ENCODE measurements around the gene LILRB4.
"Not testable (repeated sequence)": the region's sequence is repeated elsewhere in the genome, so short reads cannot be mapped to it uniquely, and the experiment has no call there.

The LILRB4 gene

DNA sequence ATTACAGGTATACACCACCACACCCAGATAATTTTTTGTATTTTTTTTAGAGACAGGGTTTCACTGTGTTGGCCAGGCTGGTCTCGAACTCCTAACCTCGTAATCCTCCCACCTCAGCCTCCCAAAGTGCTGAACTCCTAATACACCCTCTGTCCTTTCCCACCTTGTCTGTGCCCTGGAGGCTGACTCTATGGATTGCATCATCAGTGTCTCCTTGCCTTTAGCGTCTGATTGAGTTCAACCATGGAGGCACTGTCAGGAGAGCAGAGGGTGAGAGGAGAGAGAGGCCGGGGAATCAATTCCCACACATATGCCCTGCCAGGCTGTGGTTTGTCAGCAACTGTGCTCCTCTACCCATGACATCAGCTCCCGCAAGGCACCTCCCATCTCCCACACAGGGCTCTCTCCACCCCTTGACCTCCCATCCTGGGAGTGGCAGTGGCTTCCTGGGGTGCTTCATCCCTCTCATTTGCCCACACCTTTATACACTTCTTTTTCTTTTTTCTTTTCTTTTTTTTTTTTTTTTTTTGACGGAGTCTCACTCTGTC is 12.6 kb upstream of the LILRB4 start:
- DNase-seq: no peak

DNA sequence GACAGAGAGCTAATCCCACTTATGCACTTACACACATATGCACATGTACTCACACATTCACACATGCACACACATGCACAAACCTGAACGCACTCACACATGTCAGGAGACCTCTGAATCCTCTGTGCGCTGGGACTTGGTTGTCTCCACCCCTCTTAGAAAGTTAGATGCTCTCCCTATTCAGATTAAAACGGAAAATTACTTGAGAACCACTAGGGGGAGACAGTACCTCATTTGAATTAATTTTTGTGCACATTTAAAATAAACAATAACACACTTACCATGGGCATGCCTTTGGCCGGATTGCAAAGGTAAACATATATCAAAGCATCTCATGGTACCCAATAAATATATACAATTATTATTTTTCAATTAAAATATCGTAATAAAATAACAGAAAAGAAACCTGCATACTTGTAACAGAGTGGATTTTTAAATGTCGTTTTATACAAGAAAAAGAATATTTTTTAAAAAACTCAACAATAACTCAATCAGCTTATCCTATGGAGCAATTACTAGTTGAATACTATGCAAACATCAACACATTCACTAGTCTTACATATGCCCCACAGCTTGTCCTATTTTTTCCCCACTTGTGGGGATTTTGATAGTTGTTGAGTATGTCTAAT is 9.5 kb upstream of the LILRB4 start:
- peak; percentile 12 for DNase-seq

DNA sequence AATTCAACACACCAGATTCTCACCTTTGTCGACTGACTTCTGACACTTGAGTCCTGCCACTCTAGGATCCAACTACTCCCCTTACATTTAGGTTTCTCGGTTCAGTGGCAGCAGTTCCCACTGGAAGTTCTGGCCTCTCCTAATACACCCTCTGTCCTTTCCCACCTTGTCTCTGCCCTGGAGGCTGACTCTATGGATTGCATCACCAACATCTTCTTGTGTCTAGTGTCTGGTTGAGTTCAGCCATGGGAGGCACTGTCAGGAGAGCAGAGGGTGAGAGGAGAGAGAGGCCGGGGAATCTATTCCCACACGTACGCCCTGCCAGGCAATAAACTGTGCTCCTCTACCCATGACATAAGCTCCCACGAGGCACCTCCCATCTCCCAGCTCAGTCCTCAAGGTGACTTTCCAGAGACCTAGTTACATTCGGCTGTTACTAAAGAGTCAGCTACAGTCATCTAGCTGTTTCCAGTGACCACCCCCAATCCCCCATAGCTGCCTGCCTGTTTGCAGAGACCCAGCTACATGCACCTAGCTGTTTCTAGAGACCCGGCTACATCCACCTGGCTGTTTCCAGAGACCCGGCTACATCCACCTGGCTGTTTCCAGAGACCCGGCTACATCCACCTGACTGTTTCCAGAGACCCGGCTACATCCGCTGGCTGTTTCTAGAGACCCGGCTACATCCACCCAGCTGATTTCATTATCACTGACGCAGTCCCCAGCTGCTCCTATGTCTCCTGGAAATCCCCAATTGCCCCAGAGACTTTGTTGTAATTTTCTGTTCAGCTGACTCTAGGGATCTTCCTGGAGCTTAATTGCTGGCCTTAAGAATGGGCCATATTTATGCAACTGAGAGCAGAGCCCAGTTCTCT is 8.1 kb upstream of the LILRB4 start:
- DNase-seq: no peak

DNA sequence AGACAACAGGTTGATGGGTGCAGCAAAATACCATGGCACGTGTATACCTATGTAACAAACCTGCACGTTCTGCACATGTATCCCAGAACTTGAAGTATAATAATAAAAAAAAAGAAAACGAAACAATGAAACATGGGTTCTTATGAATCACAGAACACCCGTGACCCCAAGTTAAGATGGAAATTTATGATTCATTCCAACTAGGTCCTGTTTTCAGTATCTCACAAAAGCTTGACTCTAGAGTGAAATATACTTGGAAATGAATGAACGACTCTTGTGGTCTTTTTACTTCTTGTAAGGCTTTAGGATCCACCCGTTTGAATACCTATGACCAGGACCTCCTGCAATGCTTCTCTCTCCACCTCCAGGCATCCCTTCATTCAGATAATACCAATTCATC is 3.5 kb upstream of the LILRB4 start:
- DNase-seq: no peak

DNA sequence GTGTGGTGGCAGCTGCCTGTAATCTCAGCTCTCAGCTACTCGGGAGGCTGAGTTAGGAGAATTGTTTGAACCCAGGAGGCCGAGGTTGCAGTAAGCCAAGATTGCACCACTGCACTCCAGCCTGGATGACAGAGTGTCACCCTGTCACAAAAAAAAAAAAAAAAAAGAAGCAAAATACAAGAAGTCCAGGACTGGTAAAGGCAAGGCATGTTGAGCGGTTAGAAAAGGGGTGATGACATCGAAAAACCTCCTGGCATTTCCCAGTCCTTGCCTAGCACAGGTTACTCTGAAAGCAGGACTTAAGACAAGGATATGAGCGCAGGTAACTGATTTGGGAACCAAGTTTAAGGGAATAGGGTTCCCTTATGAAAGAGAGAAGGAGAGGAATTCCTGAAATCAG is 2.5 kb upstream of the LILRB4 start:
- DNase-seq: no peak

DNA sequence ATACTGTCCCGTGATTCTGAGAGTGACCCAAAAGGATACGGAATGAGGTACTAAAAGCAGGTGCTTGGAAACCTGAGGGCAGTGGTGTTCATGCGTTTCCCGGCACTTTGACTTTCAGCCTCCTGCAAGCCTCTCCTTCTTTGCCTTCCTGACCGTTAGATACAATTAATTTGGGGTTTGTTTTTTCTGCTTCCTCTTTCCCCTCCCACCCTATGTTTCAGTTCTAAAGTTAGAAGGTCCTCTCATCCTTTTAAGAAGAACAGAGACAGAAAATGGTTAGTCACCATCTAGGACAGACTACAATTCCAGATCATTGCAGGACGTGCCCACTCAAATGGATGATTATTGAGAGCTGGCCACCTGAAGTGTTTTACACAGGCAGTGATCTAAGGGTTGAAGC is 1.8 kb upstream of the LILRB4 start:
- DNase-seq: no peak

DNA sequence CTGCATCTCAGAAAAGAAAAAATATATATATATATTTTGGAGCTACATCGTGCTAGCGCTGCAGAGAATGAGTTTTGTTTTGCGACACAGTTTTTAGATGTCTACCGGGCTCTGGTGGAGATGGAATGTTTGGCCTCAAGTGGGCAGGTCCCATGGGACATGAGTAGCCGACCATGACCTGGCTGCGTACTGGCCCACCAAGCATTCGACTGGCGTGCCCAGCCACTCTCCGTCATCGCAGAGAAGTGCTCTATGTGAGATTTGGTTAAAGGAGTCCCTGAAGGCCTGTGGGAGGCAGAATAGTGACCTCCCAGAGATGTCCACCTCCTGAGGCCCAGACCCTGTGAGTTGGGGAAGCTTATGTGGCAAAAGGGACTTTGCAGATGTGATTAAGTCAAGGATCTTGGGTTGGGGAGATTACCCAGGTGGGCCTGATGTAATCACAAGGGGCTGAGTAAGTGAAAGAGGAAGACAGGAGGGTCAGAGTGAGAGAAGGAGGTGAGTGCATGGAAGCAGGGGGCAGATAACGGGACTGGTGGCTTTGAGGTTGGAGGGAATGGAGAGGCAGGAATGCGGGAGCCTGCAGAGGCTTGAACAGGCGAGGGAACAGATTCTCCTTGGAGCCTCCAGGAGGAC is 821 bp upstream of the LILRB4 start:
- DNase-seq: no peak

DNA sequence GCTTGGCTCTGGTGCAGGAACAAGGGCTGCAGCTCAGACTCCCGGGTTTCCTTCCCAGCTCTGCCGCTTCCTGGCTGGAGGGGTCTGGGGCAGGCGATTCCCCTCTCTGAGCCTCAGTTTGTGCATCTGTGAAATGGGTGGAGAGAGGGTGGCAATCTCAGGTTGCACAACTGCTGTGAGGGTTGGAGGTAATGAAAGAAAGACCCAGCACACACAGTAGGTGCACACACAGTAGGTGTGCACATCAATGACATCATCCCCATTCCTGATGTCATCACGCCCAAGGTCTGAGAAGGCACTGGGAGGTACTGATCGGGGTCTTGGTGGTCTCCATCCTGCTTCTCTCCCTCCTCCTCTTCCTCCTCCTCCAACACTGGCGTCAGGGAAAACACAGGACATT is 2.7 kb downstream of the LILRB4 start:
- DNase-seq: no peak

DNA sequence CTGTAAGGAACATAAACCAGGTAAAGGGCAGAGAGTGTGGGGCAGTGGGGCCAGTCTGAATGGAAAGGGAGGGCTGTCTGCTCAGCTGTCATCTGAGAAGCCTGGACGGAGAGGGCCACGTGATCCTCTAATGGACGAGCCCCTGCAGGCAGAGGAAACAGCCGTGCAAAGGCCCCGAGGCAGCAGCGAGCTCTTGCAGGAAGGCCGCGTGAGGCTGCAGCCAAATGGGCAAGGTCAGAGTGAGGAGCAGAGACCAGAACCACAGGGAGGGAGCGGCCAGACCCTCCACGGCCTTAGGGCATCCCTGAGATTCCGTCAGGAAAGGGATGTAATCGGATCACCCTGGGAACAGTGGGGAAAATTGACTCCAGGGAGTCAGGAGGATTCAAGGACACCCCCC is 4.4 kb downstream of the LILRB4 start:
- DNase-seq: no peak

DNA sequence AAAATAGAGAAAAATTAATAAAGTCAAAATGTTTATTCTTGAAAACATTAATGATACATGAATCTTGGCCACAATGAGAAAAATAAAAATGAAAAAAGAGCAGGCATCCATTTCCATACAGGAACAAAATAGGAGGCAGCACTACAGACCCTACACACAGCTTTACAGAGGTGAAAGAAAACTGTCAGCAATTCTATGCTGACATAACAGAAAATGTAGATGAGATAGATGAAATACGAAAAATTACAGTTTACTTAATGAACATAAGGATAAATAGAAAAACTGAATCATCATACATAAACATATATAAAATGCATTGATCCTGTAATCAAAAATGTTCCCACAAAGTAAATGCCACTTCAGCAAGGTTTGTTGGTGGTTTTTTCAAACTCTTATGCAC is 5.6 kb downstream of the LILRB4 start:
- DNase-seq: no peak

DNA sequence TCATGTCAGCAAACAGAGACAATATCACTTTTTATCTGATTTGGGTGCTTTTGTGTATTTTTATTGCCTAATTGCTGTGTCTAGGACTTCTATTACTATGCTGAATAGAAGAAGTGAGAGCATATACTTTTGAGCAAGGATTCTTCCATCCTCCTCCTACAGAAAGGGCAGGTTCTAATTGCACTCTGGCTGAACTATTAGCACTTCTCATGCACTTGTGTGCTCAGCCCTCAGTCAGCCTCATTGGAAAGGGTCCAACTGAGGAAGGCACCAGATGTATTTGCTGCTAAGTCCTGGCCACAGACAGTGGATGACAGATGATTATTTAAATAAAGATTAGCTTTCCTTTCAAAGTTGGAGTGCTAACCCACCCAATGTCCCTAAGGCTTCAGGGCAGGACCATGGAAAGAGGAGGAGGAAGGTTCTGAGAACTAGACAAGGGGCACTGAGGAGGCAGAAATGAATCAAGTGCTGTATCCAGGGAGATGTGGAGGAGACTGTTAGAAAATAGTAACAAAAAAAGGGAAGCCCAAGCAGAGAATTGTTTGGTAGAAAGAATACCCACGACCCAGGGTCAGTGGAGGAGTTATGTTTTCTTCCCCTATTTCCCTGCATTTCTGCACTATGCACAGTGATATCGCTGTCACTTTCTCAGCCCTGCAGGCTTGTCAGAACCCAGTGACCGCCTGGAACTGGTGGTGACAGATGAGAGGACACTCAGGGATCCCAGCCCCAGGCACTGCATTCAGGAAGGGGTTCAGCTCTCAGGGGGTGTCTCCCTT is 8.0 kb downstream of the LILRB4 start:
- DNase-seq: no peak

DNA sequence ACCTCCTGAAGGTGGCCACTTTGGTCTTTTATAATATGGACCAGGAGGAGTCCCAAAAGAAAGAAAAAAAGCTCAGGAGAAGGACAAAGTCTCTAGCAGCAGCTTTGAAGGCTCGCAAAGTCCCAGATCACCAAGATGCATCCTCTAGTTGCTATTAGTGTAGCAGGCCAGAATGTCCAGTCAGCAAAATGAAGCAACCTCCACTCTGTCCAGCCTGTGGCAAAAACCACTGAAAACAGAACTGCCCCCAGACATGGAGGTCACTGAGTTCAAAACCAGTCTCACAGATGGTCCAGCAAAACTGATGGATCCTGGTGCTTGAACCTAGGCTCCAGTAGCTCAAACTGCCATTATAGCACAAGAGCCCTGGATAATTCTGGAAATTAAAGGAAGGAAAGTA is 10.4 kb downstream of the LILRB4 start:
- DNase-seq: no peak

DNA sequence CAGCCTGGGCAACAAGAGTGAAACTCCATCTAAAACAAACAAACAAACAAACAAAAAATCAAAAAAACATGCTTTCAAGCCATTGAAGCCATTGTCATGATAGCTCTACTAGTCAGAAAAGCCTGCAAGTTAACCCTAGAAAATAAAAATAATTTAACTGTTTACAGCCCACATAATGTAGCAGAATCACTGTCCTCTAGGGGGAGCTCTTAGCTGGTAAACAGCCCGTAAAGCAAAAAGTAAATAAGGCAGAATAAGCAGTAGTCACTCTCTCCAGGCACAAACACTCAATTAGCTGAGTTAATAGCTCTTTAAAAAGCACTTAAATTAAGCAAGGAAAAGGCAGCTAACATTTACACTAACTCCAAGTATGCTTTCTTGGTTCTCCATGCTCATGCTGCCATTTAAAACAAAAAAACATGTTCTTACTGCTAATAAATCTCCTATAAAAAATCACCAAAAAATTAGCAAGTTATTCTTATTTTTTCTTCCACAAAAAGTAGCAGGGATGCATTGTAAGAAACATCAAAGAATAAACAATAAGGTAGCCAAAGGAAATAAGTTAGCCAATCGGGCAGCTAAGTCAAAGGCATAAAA is 11.3 kb downstream of the LILRB4 start:
- DNase-seq: peak; percentile 58

DNA sequence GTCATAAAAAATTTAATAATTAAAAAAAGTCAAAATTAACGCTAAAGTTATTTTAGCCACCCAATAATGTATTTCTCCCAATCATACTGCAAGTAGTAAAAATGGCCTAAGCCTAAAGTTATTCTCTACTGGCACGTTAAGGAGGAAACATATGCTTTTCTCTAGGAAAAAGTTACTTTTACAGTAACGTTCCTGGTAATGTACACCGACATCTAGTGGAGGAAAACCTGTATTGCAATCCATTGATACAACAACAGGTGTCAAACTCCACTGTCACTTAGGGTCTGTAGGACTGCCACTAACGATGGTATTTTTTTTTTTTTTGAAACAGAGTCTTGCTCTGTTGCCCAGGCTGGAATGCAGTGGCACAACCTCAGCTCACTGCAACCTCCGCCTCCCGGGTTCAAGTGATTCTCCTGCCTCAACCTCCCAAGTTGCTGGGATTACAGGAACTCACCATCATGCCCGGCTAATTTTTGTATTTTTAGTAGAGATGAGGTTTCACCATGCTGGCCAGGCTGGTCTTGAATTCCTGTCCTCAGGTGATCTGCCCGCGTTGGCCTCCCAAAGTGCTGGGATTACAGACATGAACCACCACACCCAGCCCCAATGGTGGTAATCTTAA is 13.5 kb downstream of the LILRB4 start:
- DNase-seq: peak; percentile 3

DNA sequence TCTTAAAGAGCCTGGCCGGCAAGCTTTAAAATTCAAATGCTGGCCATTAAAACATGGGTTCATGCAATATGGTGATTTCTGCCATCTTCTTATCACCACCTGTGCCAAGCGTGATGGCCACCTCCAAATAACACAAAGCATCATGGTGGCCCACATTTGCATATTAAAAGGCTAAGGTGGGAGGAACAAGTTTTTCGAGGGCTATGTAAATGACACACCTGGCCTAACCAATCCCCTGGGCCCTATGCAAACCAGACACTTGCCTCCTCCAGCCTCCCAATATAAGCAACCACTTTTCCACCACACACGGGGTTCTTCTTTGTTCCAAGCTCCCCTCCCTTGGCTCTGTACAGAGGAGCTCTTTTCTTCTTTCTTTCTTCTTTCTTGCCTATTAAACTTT is 14.4 kb downstream of the LILRB4 start:
- DNase-seq: no peak

DNA sequence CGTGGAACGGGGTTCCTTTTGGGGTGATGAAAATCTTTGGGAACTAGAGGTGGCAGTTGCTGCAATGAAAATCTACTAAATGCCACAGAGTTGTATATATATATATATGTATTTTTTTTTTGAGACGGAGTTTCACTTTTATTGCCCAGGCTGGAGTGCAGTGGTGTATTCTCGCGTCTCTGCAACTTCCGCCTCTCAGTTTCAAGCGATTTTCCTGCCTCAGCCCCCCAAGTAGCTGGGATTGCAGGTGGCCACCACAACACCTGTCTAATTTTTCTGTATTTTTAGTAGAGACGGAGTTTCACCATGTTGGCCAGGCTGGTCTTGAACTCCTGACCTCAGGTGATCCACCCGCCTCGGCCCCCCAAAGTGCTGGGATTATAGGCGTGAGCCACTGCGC is 18.8 kb downstream of the LILRB4 start:
- DNase-seq: not testable (repeated sequence)

DNA sequence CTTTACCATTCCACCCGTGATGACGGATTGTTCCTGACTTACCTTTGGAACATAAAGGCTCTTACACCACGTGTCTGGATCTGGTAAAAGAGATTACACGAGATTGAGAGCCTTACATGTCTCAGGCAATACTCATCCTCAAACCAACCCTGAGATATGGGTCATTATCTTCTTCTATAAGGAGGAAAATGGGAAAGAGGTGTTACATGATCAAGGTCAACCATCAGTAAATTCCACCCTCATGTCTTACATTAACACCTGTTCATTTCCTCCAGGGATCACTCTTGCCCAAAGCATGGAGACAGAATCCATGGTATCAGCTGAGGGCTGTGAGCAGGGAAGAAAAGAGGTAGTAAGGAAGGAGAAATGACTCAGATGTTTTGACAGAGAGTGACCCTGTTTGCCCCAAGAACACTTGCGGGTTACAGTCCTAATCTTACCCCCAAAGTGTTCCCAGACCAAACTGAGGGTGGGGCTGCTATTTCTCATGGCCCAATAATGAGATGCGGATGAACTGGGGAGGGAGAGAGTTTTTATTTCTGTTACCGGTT is 19.6 kb downstream of the LILRB4 start:
- DNase-seq: no peak

DNA sequence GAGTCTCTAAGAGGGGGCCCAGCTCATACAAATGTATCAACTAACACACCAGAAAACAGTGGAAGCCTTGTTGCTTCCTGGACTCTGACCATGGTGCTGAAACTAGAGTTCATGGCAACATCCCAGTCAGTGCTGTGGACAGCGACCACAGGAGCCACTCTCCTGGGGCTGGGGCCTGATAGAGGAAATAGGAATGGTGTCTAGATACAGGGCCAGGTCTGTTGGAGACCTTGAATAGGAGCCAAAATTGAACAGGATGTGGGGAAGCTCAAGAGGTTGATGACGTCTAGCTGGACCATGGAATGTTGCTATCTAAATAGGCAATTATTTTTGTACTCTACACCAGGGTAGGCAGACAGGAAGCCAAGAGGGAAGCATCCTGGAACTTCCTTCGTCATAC is 21.7 kb downstream of the LILRB4 start:
- DNase-seq: no peak

DNA sequence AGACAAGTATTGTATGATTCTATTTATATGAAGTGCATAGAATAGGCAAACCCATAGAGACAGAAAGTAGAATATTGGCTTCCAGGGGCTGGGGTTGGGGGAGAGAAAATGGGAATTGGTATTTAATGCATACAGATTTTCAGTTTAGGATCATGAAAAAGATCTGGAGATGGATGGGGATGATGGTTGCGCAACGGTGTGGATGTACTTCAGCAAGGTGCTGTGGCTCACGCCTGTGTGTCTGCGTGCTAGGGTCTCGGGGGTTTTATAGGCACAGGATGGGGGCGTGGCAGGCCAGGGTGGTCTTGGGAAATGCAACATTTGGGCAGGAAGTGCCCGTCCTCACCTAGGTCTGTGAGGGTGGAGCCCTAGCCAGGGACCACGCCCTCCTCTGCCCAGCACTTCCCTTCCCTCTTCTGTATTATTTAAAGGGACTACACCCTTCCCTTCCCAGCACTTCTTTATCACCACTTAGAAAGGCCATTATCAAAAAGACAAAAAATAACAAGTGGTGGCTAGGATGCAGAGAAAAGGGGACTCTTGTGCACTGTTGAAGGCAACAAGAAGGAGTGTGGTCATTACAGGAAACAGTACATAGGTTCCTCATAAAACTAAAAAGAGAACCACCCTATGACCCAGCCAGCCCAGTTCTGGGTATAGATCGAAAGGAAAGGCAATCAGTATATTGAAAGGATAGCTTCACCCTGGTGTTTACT is 29.0 kb downstream of the LILRB4 start:
- no peak for DNase-seq

DNA sequence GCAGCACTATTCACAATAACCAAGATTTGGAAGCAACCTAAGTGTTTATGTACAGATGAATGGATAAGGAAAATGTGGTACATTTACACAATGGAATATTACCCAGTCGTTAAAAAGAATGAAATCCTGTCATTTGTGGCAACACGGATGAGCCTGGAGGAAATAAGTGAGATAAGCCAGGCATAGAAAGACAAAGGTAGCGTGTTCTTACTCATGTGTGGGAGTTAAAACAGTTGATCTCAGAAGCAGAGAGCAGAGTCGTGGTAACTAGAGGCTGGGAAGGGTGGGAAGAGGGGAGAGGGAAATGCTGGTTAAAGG is 29.5 kb downstream of the LILRB4 start:
- no peak for DNase-seq

DNA sequence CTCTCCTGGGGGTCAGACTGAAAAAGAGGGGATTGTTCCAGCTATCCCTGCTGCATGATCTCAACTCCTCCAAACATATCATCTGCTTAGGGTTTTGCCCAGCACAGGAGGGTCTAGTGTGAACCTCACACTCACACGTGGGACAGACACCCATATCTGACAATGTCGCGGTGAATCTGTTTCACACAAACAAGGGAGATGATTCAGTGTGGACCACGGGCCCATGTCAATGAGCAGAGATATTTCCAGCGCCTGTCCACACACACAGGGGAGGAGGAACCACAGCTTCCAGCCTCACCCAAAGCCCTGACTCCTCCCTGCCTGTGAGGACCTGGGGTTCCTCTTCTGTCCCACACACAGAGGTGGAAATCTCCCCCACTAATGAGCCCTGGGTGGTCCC is 31.9 kb downstream of the LILRB4 start:
- no peak for DNase-seq

All from NCI-H748 treated with DMSO at 0.1 percent for 48 hours (cell line).